Lower leg skin (tissue), 3 donors: ENCODE data around the gene DTX3.

ENCODE experiments used
- POLR2A ChIP-seq, 2 donors: fragments of 450-650 bp; IDR thresholded peaks; one replicate each; pipeline ENCODE4 v1.6.1; 2016 to 2017; ENCODE audit warnings: antibody characterized with exemption in 2 of 2, mild to moderate bottlenecking in 1 of 2, moderate library complexity in 1 of 2
- TF ChIP-seq, protein P1 (sequence below), 3 donors: fragments of 450-650 bp; IDR thresholded peaks; one replicate each; pipeline ENCODE4 v1.5.1; 2016; ENCODE audit warnings: antibody characterized with exemption in 3 of 3, mild to moderate bottlenecking in 3 of 3, moderate library complexity in 2 of 3

DNA sequence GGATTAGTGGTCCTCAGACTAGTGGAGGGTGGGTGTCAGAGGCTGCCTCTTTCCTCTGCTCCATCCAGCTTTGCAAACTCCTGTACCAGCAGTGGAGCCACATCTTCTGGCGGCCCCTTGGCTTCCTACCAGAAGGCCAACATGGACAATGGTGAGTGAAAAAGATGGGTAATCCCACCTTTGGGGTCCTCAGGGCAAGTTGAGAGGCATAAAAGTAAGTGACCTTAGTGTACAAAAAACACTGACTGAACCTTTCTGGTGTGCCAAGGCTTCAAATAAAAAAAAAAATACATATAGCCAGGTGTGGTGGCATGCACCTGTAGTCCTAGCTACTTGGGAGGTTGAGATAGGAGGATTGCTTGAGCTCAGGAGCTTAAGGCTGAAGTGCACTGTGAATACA, 22.8 kb upstream of the DTX3 start:
- TF ChIP-seq, protein P1, sequence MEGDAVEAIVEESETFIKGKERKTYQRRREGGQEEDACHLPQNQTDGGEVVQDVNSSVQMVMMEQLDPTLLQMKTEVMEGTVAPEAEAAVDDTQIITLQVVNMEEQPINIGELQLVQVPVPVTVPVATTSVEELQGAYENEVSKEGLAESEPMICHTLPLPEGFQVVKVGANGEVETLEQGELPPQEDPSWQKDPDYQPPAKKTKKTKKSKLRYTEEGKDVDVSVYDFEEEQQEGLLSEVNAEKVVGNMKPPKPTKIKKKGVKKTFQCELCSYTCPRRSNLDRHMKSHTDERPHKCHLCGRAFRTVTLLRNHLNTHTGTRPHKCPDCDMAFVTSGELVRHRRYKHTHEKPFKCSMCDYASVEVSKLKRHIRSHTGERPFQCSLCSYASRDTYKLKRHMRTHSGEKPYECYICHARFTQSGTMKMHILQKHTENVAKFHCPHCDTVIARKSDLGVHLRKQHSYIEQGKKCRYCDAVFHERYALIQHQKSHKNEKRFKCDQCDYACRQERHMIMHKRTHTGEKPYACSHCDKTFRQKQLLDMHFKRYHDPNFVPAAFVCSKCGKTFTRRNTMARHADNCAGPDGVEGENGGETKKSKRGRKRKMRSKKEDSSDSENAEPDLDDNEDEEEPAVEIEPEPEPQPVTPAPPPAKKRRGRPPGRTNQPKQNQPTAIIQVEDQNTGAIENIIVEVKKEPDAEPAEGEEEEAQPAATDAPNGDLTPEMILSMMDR (IDR thresholded peaks at IDR 0.05), result no peak
- TF ChIP-seq POLR2A (IDR thresholded peaks at IDR 0.05), result no peak
